ENCODE measurements around the gene ATXN1.
"Not testable (repeated sequence)": the region's sequence is repeated elsewhere in the genome, so short reads cannot be mapped to it uniquely, and the experiment has no call there.

Gene ATXN1

DNA sequence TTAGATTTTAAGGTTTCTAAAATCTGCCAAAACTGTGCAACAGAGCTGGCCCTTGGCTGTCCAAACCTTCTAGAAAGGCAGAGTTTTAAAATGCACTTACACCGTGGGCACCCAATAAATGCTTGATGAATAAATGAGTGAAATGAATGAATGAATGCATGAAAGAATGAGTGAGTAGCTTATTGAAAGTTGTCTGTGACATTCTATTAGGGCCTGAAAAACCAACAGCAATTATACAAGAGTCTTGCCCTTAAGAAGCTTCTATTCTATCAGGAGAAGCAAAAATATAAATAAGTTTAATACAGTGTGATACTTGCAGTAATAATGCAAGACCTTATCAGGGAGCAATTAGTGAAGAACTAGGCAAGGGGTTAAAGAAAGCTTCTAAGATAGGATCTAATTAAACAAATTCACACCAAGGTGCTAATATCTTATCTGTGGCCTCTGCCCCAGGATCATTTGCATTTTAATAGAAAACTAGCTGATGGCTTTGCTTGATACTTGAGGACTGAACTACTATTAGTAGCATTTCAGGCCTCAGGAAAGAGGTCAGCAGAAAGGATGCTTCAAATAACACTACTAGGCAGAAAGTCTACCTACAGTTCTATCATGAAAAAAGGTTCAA is 292.2 kb downstream of the ATXN1 start:
- no peak for DNase-seq

DNA sequence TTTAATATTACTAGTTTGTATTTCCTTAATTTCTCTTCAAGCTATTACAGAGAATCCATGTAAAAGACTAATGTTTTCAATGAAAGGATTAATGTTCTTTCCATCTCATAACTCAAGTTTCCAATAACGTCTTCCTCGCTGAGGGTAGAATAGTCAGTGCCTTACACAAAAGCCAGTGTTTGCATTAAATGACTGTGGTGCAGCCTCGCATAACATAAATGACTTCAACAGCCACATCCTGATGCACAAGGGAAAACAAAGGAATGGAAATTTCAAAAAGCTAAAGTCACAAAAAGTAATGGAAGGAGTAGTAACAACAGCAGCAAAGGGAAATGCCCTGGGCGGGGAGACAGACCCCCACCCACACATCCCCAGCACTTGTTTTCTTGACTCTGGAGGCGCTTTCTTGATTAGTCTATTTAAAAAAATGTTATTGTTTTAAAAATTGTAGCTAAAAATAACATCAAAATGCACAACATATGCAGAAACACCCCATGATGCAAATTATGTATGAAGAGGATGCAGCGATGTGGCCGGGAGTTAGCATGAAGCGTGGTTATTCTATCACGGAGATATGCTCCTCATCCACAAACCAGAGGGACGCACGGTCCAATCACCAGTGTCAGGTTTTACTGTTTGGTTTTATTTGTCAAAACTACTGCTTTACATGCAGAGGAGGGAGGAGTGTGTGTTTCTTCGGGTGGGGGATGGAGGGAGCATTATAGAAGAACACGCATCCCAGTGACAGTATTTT is 294.3 kb downstream of the ATXN1 start:
- no peak for DNase-seq

DNA sequence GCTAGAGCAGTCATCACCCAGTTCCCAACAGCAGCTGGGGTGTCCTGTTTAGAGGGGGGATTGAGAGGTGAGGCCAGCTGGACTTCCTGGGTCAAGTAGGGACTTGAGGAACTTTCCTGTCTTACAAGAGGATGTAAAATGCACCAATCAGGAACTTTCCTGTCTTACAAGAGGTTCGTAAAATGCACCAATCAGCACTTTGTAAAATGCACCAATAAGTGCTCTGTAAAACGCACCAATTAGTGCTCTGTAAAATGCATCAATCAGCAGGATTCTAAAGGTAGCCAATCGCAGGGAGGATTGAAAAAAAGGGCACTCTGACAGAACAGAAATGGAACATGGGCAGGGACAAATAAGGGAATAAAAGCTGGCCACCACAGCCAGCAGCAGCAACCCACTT is 297.2 kb downstream of the ATXN1 start:
- DNase-seq = no peak

DNA sequence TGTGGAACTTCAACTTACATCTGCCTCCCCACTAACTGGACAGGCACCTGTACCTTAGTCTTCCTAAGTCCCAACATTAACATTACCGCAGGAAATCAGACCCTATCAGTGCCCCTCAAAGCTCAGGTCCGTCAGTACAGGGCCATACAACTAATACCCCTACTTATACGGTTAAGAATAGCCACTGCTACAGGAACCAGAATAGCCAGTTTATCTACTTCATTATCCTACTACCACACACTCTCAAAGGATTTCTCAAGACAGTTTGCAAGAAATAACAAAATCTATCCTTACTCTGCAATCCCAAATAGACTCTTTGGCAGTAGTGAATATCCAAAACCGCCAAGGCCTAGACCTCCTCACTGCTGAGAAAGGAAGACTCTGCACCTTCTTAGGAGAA is 298.0 kb downstream of the ATXN1 start:
- DNase-seq = not testable (repeated sequence)

DNA sequence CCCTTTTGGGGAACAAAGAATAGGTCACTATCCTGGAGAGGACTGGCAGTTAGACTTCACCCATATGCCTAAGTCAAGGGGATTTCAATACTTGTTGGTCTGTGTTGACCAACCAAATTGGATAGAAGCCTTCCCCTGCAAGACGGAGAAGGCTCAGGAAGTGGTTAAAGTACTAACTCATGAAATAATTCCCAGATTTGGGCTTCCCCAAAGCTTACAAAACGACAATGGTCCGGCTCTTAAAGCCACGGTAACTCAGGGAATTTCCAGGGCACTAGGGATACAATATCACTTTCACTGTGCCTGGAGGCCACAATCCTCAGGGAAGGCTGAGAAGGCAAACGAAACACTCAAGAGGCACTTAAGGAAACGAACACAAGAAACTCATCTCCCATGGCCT is 299.8 kb downstream of the ATXN1 start:
- no peak for DNase-seq

DNA sequence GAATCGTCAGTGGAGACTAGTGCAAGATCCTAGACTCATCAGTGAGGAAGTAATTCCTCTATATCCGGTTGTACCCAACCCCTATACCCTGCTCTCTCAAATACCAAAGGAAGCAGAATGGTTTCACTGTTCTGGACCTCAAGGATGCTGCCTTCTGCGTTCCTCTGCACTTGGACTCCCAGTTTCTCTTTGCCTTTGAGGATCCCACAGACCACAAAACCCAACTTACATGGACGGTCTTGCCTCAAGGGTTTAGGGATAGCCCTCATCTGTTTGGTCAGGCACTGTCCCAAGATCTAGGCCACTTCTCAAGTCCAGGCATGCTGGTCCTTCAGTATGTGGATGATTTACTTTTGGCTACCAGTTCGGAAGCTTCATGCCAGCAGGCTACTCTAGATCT is 301.8 kb downstream of the ATXN1 start:
- not testable (repeated sequence) for DNase-seq

DNA sequence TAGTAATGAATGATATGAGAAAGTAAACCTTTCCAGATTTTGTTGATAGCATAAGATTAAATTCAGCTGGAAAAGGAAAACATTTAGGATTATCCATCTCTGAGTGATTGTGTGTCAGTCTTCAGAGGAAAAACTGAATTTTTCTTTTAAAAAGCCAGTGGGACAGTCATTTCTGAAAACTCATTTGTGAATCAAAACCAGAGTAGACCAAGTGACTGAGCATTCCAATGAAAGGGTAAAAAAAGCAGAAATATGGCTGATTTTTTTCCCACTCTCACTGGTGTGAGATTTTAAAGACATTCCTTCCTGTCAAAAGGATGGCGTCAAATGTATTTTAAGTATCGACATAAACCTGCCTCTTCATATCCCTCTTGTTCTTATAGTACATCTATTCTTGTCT is 308.9 kb downstream of the ATXN1 start:
- DNase-seq = no peak

DNA sequence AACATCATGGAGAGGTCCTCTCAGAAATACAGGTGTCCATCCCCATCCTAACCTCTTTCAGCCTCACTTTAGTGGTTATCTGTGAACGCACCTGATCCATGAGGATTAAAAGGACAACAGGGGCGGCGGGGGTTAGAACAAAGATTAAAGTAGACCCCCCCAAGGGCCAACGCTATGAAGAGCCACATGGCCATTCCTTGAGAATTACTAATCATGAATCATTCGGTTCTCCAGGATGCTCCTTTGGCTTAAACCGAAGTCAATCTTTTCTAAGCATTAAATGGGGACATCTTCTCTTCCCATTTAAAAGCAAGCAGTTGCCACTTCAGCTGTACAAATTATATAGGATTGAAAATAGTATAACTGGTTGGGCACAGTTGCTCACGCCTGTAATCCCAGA is 310.4 kb downstream of the ATXN1 start:
- DNase-seq = no peak

DNA sequence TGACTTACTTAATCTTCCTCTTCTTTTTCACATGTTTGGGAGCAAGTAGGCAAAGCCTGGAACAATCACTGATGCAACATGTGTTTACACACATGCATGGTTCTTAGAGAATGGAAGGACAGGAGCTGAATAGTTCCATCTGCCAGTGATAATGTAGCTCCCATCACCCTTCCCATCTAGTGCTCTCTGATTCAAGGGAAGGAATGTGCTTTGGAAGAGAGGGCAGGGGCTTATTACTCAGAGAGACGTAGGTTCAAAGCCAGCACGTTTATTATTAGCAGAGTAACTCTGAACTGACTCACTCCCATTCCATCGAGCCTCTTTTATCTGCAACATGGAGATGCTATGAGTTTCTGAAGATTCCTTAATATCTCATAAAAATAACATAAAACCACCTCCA is 311.0 kb downstream of the ATXN1 start:
- DNase-seq = no peak

DNA sequence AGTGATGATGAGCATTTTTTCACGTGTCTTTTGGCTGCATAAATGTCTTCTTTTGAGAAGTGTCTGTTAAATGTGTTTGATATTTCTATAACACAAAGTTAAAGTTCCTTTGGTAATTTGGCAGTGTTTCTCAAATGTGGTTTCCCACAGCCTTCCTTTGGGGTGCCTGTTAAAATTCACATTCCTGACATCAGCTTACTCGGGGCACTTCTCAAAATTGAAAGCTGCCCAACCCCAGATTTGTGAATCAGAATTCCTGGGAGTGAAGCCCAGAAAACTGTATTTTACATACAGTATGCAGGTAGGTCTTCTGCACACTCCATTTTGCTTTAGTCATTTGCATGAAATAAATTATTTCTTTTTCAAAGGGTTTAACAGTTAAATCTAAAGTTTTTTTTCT is 315.0 kb downstream of the ATXN1 start:
- no peak for DNase-seq

DNA sequence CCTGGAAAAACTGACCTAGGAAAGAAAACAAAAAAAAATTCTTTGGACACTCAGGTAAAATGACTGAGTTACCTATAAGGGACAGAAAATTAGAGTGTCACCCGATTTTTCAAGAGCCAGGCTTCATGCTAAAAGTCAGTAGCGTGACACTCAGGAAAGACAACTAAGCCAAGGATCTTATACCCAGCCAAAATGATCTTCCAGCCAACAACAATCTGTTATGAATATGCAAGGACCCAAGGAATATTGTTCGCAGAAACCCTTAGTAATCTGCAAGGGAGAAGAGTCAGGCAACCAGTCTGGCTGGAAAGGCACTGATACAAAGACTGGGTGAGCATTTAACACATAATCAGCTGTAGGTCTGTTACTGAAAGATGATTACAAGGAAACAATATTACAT is 319.2 kb downstream of the ATXN1 start:
- no peak for DNase-seq

DNA sequence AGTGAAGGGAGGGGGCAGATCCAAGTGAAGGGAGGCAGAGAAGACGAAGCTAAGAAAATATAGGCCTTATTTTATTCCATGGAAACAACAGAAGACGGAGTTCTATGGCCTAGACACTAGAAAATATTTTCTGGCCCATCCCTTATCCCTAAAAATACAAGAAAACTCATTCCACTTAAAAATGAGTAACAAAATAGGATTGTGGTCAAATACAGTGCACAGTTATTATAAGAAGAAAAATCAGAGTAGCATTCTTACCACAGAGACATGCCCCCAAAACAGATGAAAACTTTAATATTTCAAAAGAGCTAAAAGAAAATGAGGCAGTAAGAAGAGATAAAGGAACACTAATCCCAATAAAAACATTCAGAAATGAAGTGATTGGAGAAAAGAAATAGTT is 320.0 kb downstream of the ATXN1 start:
- no peak for DNase-seq

DNA sequence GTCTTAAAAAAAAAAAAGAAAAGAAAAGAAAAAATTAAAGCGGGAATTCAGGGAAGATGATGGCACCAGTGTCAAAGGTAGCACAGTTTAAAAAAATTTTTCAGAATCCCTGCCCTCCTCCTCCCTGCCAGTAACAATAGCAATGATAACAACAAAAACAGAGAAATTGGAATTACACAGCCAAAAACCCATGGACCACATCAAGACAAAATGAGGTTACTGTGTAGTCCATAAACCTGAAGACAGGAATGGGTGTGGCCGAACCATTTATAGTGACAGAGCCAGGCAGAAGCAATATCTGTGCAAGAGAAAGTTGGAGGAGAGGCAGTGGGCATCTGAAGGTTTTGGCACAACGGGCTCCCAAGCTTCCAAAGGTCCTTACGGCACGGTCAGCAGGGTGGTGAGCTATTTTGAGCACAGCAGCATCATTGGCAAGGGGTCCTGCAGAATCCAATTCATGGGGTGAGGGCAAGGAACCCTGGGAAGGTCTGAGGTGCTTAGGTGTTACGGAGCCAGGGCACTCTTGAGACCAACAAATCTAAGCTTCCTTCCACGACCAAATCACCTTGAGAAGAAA is 320.5 kb downstream of the ATXN1 start:
- DNase-seq = no peak

DNA sequence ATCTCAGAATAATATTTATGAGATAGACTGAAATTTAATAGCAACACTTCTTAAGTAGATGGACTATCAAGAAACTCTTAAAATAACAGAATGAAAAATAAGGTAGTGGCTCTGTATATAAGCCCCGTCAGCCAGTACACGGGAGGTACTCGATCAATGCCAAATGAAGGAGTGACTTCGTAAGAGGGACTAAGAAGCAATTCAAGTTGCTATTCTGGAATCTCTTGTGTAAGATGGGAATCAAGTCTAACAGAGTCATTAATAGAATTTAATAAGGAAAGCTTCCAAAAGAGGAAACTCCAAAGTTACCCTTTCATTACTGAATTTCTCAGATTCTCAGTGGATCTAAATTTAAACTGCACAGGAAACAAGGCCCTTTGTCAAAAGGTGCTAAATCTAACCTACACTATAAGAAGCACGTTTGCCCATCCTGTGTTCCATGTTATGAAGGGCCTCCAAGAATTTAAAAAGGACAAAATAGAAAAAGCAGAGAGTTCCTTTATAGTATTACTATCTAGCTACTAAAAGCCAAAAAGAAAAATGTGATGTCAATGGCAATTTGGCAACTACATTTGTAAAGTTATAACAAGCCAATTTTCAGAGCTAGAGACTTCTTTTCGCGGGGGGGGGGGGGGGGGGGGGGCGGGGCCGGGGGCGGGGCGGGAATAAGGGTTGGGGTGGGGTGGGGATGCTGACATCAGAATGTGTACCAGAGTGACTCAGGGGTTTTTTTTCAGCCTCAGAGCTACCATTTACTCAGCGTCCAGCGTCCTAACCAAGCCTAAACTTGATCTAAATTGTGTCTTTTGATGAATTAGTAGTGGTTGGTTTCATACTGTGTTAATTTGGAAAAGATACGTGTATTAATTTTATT is 322.3 kb downstream of the ATXN1 start:
- no peak for DNase-seq

DNA sequence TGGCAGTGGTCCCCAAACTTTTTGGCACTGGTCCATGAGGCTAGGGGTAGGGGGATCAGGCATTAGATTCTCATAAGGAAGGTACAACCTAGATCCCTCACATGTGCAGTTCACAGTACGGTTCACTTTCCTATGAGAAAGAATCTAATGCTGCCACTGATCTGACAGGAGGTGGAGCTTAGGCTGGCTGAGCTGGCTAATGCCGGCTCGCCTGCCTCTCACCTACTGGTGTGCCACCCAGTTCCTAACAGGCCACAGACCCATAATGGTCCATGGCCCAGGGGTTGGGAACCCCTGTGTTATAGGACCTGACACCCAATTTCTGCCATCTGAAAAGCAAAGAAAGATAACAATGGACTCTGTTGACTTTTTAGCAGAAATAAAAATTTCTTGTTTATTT is 323.3 kb downstream of the ATXN1 start:
- DNase-seq = no peak

DNA sequence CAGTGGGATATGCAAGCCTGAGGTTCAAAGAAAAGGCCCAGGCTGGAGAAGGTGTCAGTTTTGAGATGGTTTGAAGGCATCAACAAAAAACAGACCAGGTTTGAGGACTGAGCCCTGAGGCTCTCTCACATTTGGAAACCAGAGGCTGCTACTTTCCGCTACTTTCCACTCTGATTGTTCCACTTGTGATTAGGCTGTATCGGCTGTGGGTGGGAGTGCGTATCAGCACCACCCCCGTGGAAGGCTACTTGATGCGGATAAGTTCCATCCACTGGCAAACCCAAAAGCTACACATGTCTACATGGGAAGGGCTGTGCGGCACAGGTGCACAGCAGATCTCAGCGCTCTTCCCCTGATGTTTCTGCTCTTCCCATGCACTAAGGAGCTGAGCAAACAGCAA is 324.2 kb downstream of the ATXN1 start:
- DNase-seq = no peak

DNA sequence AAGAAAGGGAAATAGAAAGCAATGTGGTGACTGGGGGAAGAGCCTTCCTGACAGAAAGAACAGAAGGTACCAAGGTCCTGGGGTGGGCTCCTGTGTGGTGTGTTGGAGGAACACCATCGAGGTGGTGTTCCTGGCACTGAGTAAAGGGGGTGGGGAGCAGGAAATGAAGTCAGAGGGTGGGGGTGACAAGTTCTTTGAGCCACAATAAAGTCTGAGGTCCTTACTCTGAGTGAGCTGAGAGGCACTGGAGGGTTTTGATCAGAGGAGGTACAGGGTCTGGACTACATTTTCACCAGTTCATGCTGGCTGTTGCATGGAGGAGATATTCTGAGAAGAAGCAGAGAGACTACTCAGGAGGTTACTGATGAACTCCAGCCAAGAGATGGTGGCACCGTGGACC is 324.7 kb downstream of the ATXN1 start:
- DNase-seq = no peak

DNA sequence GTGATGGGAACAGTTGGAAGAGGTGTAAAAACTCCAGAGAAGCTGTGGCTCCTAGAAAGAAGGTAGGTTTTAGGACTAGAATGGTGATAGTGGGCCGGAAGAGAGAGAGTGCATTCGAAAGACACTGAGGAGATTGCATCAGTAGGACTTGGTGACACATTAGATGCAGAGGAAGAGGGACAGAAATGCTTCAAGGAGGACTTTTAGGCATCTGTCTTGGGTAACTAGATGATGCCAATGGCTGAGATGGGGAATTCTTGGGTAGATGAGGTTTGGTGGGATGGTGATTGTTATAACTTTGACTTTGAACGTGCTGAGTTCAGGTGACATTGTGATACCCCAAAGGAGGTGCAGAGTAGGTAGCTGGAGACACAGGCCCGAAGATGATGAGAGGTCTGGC is 326.4 kb downstream of the ATXN1 start:
- no peak for DNase-seq

DNA sequence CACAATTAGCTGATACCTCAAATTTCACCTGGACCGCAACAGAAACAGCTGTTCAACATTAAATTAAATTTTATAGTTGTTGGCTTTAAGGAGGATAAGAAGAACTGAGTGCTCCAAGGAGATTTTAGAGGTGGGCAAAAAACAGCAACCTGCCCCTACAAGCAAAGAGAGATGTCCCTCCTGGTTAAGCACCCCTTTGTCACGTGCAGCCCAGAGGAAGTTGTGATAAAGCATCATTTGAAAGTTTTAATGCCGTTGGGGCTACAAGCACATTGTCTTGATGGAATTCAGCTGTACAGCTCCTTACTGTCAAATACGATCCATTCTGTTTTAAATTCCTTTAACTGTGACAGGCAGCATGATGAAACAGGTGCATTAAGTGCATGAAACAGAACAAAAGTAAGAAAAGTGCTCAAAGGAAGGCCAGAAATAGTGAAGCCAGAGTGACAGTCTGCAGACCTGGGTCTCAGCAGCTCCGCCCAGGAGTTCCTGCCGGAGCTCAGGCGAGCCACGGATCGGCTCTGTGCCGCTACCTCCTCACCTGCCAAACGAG is 327.8 kb downstream of the ATXN1 start:
- no peak for DNase-seq

DNA sequence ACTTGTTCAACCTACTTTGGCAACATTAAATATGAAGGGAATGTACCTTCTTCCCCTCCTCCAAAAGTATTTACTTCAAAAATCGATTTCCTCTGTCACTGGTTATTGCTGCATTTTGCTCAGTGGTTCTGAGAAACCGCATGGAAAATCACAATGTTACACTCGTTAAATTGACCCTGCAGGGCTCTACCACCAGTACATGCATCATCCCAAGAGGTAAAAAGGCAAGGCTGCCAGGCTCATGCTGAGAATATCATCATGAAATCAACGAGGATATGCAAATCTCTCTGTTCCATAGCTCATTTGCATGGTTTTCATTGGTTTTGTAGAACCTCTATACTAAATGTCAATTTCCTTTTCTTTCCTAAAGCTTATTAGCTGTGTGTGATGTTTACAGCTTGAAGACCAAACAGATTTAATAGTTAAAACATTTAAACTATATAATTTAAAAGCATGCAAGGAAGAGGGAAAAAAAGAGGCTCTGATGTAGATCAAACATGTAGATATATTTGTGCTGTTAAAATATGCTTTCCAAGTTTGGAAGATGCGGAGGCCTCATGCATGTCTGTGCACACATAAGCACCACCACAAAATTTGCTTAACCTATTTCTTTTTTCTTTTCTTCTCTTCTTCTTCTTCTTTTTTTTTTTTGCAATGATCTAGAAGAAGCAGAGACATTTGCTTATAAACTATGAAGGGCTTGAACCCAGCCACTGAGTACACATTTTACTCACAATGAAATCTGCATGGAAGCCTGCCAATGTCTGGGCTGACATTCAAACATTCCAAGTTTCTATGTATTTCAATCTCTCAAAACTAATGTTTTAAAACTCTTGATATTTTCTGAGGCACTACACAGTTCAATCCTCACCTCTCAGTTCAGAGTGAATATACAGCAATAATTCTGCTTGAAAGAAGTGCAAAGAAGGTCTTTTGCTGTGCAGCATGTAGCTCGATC is 328.9 kb downstream of the ATXN1 start:
- DNase-seq = no peak

DNA sequence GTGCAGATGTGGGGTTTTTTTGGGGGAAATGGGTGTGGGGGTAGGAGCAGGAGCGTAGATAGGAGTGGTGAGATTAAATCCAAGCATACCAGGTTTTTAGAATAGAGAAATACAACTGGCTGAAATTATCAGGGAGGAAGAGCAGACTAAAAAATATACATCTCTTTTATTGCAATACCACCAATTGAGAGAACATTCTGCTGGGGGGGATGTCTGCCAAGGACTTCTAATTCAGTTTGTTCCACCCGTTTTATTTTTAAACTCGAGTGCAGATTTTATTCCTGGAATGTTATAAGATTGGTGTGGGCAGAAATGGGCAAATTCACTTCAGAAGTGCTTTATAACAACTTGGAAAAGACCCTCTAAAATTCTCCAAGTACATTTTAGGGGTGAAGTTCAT is 330.2 kb downstream of the ATXN1 start:
- DNase-seq = no peak
